DOHH2 (cell line): ENCODE measurements around the gene SUN1.

Experiments
- H3F3A ChIP-seq: fragments of 200-600 bp; sonication (generic), shearing (Covaris generic); 2 replicates; pipeline ENCODE4 v1.6.0; 2016; ENCODE audit warnings: antibody characterized with exemption, mild to moderate bottlenecking; ENCODE audit not compliant: control insufficient read depth, insufficient read depth
- H3K27ac ChIP-seq: fragments of 200-600 bp; sonication (generic); 2 replicates; pipeline ENCODE4 v1.5.1; 2014; ENCODE audit warnings: low read depth, mild to moderate bottlenecking, low read length, moderate library complexity
- H3K27me3 ChIP-seq: fragments of 200-600 bp; sonication (generic); 2 replicates; pipeline ENCODE4 v1.6.1; 2014; ENCODE audit warnings: mild to moderate bottlenecking, low read length, mixed read lengths; ENCODE audit not compliant: control insufficient read depth
- H3K36me3 ChIP-seq: fragments of 200-600 bp; sonication (generic); 2 replicates; pipeline ENCODE4 v1.6.1; 2014; ENCODE audit warnings: mild to moderate bottlenecking, low read length, moderate library complexity, mixed read lengths; ENCODE audit not compliant: control insufficient read depth
- H3K4me1 ChIP-seq: fragments of 200-600 bp; sonication (generic); 2 replicates; pipeline ENCODE4 v1.6.1; 2014; ENCODE audit warnings: mild to moderate bottlenecking, low read length, mixed read lengths; ENCODE audit not compliant: control insufficient read depth
- H3K4me2 ChIP-seq: fragments of 200-600 bp; sonication (generic); 2 replicates; pipeline ENCODE4 v1.6.0; 2014; ENCODE audit warnings: mild to moderate bottlenecking, low read length, moderate library complexity
- H3K4me3 ChIP-seq: fragments of 200-600 bp; sonication (generic); 2 replicates; pipeline ENCODE4 v1.5.1; 2014; ENCODE audit warnings: mild to moderate bottlenecking, low read length, mixed read lengths
- H3K79me2 ChIP-seq: fragments of 200-600 bp; sonication (generic); 2 replicates; pipeline ENCODE4 v1.6.1; 2014; ENCODE audit warnings: mild to moderate bottlenecking, low read length, mixed read lengths; ENCODE audit not compliant: control insufficient read depth
- H3K9me2 ChIP-seq: fragments of 200-600 bp; sonication (generic); replicated peaks from 2 replicates; pipeline ENCODE4 v1.6.1; 2014; ENCODE audit warnings: mild to moderate bottlenecking, low read length, mixed read lengths; ENCODE audit not compliant: control insufficient read depth
- H3K9me3 ChIP-seq: fragments of 200-600 bp; sonication (generic); 2 replicates; pipeline ENCODE4 v1.6.1; 2014; ENCODE audit warnings: antibody characterized with exemption, low read length, mixed read lengths; ENCODE audit not compliant: control insufficient read depth, insufficient read depth
- H4K20me1 ChIP-seq: fragments of 200-600 bp; sonication (generic); 2 replicates; pipeline ENCODE4 v1.6.0; 2014; ENCODE audit warnings: low read depth, mild to moderate bottlenecking, antibody characterized with exemption, low read length, moderate library complexity; ENCODE audit not compliant: control insufficient read depth, insufficient read depth
- EZH2phosphoT487 ChIP-seq: fragments of 200-600 bp; sonication (generic); IDR thresholded peaks from 2 replicates; pipeline ENCODE4 v1.6.1; 2017; ENCODE audit warnings: borderline replicate concordance, mild to moderate bottlenecking, antibody characterized with exemption, low read length, moderate library complexity, mixed read lengths
- TF ChIP-seq, protein P1 (sequence below): fragments of 200-600 bp; sonication (generic); IDR thresholded peaks from one replicate; pipeline ENCODE4 v1.5.1; 2014; ENCODE audit warnings: antibody characterized with exemption, mild to moderate bottlenecking, low read depth, low read length; ENCODE audit not compliant: poor library complexity, severe bottlenecking

The SUN1 gene

DNA sequence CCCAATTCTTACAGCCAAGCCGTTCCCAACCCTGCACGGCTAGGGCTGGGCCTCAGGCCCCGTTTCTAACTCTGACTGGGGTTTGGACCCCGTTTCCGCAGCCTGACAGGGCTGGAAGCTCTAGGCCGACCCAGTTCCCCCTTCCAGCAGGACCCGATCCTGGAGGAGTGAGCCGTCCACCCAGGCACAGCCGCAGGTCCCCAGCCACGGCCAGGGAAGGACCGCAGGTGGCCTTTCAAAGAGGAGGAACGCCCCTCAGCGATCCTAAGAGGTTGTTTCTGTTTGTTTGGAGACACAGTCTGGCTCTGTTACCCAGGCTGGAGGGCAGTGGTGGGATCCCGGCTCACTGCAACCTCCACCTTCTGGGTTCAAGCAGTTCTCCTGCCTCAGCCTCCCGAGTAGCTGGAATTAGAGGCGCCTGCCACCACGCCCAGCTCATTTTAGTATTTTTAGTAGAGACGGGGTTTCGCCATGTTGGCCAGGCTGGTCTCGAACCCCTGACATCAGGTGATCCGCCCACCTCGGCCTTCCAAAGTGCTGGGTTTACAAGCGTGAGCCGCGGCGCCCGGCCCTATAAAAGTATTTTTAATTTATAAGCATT lies 43.3 kb downstream of the SUN1 start:
- no peaks in the 10 kb centered on the region for H3K9me2 ChIP-seq
- TF ChIP-seq, protein P1, sequence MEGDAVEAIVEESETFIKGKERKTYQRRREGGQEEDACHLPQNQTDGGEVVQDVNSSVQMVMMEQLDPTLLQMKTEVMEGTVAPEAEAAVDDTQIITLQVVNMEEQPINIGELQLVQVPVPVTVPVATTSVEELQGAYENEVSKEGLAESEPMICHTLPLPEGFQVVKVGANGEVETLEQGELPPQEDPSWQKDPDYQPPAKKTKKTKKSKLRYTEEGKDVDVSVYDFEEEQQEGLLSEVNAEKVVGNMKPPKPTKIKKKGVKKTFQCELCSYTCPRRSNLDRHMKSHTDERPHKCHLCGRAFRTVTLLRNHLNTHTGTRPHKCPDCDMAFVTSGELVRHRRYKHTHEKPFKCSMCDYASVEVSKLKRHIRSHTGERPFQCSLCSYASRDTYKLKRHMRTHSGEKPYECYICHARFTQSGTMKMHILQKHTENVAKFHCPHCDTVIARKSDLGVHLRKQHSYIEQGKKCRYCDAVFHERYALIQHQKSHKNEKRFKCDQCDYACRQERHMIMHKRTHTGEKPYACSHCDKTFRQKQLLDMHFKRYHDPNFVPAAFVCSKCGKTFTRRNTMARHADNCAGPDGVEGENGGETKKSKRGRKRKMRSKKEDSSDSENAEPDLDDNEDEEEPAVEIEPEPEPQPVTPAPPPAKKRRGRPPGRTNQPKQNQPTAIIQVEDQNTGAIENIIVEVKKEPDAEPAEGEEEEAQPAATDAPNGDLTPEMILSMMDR, result no peak
- TF ChIP-seq EZH2phosphoT487, result no peak
- no peak overlapping the region for H3K27ac ChIP-seq
- peak overlapping the region; percentile 57 for H3K4me2 ChIP-seq
- H3K4me1 ChIP-seq, result peaks cover 43% of the 10 kb centered on the region
- H3K4me3 ChIP-seq, result peak overlapping the region; percentile 49
- no peaks in the 10 kb centered on the region for H3K27me3 ChIP-seq
- H3K9me3 ChIP-seq, result peaks cover 11% of the 10 kb centered on the region
- peaks cover 38% of the 10 kb centered on the region for H3K79me2 ChIP-seq
- H4K20me1 ChIP-seq, result peaks cover 19% of the 10 kb centered on the region
- H3F3A ChIP-seq, result peaks cover 20% of the 10 kb centered on the region
- peaks cover 58% of the 10 kb centered on the region for H3K36me3 ChIP-seq

DNA sequence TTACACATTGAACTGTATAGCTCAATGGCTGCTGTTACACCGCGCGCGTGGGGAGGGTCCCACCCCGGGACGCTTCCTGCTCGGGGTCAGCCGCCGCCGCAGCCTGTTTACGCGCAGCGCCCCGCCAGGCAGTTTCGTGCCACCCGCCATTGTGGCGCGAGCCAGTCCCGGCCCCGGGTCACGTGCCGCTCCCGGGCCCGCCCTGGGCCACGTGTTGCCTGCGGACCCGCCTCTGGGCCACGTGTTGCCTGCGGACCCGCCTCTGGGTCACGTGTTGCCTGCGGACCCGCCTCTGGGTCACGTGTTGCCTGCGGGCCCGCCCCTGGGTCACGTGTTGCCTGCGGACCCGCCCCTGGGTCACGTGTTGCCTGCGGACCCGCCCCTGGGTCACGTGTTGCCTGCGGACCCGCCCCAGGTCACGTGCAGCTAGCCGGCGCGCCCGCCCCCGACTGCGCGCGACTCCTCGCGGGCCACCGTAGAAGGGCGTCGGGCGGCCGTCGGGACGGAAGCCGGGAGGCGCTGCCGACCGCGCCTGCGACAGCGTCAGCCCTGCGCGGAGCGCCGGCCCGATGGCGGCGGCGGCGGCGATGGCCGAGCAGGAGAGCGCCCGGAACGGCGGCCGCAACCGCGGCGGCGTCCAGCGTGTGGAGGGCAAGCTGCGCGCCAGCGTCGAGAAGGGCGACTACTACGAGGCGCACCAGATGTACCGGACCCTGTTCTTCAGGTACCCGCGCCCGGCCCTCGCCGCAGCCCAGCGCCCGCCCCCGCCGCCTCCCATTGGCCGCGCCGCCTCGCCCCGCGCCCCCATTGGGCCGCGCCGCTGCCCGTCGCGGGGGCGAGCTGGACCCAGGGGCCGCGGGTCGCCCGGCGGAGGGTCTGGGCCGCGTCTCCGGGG lies 44.0 kb downstream of the SUN1 start, which contains the start of gene GET4:
Gene GET4, plus strand, starts transcription at position 478 of the 895 bp plus-strand sequence. Its CDS starts 92 bp downstream, at position 570.
- H3K9me3 ChIP-seq, result peaks cover 11% of the 10 kb centered on the region
- H4K20me1 ChIP-seq, result peaks cover 19% of the 10 kb centered on the region
- H3K27ac ChIP-seq, result peak within 1 kb of the TSS; percentile 53
- H3F3A ChIP-seq, result peaks cover 17% of the 10 kb centered on the region
- H3K4me3 ChIP-seq, result peak within 1 kb of the TSS; percentile 80
- no peaks in the 10 kb centered on the region for H3K9me2 ChIP-seq
- H3K36me3 ChIP-seq, result peaks cover 57% of the 10 kb centered on the region
- peak within 1 kb of the TSS; percentile 92 for H3K4me2 ChIP-seq
- H3K79me2 ChIP-seq, result peaks cover 46% of the 10 kb centered on the region
- peaks cover 43% of the 10 kb centered on the region for H3K4me1 ChIP-seq
- no peaks in the 10 kb centered on the region for H3K27me3 ChIP-seq
- TF ChIP-seq, protein P1, result peak; percentile 32
- TF ChIP-seq EZH2phosphoT487, result no peak

DNA sequence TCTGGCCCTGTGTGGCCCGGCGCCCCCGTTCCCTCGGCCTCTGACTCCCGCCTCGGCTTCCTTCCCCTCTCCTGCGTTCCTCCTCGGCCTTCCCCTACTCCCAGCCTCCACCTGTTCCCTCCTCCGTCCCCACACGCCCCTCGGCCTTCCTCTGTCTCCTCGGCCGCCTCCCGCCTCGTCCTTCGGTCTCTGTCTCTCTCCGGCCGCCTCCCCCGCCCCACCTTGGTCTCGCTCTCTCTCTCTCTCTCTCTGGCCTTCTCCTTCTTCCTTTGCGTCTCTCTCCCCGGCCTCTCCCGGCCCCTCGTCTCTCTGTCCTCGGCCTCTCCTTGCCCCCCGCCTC lies 44.7 kb downstream of the SUN1 start:
- no peaks in the 10 kb centered on the region for H3K27me3 ChIP-seq
- peak overlapping the region; percentile 80 for H3K4me3 ChIP-seq
- peak overlapping the region; percentile 92 for H3K4me2 ChIP-seq
- peaks cover 17% of the 10 kb centered on the region for H3F3A ChIP-seq
- H4K20me1 ChIP-seq, result peaks cover 19% of the 10 kb centered on the region
- H3K9me3 ChIP-seq, result peaks cover 11% of the 10 kb centered on the region
- peaks cover 43% of the 10 kb centered on the region for H3K4me1 ChIP-seq
- TF ChIP-seq, protein P1, result no peak
- no peak for TF ChIP-seq EZH2phosphoT487
- no peaks in the 10 kb centered on the region for H3K9me2 ChIP-seq
- H3K36me3 ChIP-seq, result peaks cover 55% of the 10 kb centered on the region
- H3K79me2 ChIP-seq, result peaks cover 52% of the 10 kb centered on the region
- H3K27ac ChIP-seq, result peak overlapping the region; percentile 53
